HG03521 (cell line): ENCODE data around the gene SDK1.

Source experiments
- ATAC-seq: cut with Tn5 transposase; IDR thresholded peaks from one replicate; pipeline ENCODE4 v1.9.1; 2021; ENCODE audit warnings: mild to moderate bottlenecking, moderate library complexity; ENCODE audit not compliant: unreplicated experiment

SDK1 gene

DNA sequence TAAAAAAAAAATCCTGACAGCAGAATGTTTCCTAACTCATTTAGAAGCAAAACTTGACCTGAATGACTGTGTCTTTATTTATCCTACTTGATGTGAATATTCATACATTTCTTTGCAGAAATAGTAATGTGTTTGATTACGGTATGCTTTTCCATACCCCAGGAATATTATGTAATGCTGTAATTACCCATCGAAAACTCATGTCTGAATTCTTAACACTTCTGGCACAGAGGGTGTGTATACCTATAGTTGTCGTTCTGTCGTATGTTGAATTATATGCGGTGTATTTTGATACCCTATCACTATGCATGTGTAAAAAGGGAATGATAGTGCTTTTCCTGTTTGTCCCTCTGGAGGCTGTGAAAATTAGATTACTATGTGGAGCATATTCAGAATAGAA lies 26.6 kb downstream of the SDK1 start:
- no peak for ATAC-seq

DNA sequence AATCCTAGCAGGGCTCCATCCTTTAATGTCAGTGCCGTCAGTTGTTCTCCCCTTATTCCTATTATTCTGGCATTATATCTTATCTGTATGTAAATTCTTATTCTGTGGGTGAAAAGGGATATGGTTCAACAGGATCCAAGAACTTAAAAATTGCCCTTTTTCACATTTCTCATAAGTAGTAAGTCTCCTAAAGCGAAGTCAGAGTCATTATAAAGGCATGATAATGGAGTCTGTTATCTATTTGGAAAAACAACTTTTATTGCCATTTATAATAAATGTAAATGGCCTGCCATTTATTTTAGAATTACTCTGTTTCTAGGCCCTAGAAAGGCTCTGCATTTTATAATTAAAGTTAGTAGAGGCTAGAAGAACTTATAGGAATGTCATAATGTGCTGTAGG lies 31.3 kb downstream of the SDK1 start:
- no peak for ATAC-seq

DNA sequence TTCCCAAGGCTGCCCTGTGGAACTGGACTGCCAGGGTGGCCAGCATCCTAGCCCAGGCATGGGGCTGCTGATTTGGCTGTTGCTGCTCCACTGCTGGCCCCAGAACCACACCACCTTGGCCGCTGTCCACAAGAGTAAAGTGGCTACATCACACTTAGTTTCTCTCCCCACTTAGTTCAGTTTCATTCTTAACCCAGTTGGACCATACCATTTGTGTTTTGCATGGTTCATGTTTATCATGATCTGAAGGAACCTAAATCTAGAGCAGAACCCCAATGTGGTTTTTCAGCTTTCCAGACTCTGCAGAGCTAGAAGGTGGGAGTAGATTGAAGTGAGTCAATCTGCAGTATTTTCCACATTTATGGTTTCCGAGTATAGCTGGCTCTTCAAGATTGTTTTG lies 32.8 kb downstream of the SDK1 start:
- ATAC-seq = no peak

DNA sequence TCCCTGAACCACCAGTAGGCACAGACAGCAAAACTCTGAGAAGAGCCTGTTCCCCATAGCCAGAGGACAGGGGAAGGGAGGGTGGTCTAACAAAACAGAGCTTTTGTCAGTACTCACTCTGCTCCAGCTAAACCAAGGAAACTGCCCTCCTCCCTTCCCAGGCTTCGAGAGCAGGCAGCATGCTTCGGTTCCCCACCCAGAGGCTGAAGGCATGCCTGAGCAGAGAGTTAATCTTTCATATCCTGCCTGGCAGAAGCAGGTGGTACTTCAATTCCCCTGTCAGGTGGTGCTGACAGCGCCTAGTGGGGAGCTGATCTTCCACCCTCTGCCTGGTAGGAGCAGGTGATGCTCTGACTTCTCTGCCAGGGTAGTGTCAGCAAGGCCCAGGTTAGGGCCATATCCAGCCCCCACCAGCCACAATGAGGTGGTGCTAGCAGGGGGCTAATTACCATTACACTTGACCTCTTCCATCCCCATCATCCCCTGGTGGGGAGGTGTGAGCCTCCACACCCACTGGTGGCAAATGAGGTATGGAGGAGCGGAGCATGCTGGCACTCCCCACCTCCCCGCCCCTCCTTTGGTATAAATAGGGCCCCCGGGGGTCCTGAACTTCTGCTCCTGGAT lies 35.1 kb downstream of the SDK1 start:
- no peak for ATAC-seq

DNA sequence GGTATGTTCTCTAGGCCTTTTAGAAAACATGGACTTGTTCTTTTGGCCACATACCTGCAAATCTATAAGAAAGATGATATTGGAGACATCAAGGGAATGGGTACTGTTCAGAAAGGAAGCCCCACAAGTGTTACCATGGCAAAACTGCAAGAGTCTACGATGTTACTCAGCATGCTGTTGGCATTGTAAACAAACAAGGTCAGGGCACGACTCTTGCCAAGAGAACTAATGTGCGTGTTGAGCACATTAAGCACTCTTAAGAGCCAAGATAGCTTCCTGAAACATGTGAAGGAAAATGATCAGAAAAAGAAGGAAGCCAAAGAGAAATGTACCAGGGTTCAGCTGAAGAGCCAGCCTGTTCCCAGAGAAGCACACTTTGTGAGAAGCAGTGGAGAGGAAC lies 37.1 kb downstream of the SDK1 start:
- ATAC-seq = no peak

DNA sequence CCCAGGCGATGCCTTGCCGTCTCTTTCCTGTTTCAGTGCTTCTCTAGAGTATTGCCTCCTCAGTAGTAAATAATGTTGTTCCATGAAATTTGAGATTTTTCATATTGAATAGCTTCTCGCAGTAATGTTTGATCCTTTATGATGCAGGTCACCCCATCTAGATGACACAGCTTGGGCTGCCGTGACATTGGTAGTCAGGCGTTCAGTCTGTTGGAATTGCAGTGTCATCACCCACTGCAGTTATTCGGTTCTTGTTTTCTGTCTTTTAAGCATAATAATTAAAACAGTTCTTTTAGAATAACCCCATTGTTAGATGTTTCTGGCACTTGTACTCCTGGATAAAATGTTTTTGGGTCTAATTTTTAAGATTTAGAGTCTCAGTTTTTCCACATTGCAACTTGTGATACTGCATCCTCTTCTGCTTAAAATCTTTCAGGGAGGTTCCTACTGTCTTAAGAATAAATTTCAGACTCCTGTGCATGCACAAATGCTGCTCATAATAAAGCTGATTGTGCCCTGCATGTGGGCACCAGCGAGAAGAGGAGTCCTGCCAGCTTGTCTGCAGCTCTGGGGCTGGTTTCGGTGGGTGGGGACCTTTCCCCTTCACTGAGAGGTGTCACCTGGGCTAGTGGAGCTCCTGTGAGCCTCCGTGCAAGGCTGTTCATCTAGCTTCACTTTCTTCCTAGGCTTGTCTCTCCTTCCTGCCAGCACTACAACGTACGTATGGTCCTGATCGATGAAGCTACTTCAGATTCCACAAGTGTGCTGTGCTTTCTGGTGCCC lies 44.8 kb downstream of the SDK1 start:
- no peak for ATAC-seq

DNA sequence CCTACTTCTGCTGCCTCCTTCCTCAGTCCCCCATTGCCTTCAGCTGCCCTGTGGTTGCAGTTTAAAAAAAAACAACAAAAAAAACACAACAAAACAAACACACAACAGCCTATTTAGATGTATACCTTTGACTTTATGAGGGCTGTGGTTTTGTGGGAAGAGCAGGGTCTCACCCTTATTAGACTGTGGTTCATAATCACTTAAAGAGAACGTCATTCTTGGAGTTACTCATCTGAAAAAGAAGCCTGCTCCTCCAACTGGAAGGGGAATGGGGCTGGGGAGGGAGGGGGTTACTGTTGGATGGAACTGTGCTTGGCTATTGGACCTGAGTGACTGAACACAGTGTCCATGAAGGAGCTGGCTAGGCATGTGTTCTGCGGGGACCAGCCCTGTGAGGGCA lies 48.1 kb downstream of the SDK1 start:
- no peak for ATAC-seq

DNA sequence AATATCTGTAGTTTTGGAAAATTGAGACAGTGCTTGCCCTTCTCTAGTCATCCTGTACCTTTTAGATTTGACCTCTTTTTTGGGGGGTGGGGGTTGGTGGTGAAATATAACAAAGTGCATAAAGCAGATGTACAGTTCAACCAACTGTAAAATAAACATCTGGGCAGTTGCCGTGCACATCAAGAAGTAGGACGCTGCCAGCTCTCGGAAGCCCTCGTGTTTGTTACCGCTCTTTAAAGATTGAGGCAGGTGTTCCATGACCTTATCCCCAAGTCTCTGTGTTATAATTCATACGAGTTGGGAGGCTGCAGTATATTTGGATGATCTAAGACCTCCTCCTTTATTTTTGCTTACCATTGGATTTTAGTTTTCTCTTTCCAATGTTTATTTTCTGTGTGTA lies 55.1 kb downstream of the SDK1 start:
- no peak for ATAC-seq

DNA sequence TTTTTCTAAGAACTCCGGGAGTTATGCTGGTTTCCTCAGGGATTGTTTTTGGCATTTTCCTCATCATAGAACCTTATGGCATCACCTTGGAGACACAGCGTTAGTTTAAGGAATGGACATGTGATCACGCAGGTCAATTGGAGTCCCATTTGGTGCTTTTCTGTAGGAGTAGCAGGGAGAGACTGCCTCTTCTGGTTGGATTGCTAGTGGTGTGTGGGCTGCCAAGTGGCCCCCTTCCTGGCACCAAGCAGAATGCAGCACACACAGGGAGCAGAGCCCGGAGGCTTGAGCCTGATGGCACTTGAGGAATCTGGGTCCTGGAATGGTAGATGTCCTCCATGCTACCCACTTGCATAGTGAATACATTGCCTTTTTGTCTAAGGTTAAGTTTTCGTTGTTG lies 57.9 kb downstream of the SDK1 start:
- no peak for ATAC-seq

DNA sequence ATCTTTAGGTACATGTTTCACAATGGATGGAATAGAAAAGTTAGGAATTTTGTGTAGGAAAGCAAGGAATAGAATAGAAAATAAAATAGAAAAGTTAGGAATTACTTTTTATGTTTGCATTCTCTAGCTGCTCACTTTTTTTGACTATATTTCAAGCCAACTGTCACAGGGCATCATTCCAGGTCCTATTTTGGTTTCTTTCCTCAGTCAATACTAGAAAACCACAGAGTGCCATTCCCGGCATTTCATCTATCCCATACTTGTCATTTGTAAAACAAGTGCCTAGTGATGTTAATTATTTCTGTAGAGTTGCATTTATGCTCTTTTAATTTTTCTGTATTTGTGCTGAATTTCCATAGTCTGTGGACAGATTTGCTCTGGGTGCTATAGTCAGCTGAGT lies 66.2 kb downstream of the SDK1 start:
- ATAC-seq = no peak

DNA sequence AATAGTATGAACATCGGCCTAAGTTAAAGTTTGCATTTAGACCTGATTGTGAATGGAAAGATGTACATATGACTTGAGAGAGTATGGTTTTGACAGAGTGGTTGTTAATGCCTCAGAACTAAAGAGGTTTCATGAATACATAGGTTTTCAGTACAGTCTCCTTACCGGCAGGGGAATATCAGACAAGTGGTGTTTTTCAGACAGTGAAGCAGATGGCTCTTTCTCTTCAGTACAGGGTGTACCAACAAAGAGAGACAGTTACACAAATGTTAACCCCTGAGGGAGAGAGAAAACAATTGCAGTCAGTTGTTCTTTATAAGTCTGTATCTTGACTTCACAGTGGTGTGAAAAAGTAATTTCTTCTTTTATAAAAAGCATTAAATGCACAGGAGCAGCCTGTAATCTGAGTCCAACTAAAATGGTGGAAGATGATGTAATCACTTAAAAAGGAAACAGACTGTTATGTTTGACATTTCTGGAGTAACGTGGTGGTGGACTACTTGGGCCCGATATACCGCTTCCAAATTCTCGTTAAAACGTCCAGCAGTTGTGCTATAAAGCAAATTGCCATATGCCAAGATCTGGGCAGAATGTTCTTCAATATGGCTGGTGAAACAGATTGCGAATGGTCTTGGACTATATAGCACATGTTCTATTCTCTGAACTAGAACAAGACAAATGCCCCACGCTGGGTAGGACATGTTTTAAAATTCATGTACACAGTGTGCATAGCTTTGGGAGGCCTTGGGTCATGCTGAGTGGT lies 69.2 kb downstream of the SDK1 start:
- no peak for ATAC-seq

DNA sequence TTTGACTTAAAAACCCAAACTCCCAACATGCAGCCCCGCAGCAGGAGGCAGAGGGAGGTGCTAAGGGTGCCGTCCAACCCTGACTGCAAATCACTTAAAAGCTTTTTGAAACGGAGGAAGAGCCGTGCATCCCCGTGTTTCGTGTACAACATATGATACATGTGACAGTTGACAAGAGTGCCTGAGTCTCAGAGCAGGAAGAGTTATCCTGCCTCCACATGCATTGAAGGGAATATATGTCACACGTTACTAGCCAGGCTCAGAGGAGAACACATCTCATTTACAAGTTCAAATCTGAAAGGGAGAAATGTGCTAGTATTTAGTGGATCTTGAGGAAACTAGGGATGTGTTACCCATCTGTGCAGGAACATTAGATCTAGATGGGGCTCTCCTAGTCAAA lies 69.9 kb downstream of the SDK1 start:
- no peak for ATAC-seq

DNA sequence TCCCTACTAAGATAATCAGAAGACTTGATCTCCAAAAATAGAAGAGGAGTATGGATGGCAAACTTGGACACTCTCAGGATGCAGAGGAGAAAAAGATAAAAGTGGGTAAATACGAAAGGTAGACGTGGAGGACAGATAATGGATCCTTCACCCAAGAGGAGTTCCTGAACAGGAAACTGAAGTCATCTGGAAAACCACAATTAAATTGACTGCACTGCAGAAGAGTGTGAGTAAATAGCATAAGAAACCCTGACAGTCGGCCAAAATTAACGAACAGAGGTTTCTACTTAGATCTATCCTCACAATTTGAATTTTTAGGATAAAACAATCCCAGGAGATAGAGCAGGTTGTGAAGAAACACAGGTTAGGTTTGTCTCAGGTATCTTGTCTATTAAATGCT lies 70.5 kb downstream of the SDK1 start:
- ATAC-seq = no peak

DNA sequence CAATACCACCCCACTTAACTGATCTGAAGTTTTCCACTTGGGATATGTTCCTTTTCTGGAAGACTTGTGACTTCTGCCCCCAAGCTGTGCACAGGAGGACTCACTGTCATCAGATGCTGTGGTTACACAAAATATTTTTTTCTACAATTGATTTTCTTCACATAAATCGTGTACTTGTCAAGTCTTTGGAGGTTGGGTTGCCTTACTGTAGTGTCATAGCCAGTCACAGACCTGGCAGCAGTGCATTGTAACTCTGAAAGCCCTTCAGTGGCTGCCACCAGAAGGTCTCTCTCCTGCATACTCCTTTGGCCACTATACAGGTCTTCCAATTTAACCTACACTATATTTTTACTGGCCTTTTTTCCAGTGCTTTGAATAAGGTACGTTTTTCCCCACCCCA lies 73.2 kb downstream of the SDK1 start:
- no peak for ATAC-seq

DNA sequence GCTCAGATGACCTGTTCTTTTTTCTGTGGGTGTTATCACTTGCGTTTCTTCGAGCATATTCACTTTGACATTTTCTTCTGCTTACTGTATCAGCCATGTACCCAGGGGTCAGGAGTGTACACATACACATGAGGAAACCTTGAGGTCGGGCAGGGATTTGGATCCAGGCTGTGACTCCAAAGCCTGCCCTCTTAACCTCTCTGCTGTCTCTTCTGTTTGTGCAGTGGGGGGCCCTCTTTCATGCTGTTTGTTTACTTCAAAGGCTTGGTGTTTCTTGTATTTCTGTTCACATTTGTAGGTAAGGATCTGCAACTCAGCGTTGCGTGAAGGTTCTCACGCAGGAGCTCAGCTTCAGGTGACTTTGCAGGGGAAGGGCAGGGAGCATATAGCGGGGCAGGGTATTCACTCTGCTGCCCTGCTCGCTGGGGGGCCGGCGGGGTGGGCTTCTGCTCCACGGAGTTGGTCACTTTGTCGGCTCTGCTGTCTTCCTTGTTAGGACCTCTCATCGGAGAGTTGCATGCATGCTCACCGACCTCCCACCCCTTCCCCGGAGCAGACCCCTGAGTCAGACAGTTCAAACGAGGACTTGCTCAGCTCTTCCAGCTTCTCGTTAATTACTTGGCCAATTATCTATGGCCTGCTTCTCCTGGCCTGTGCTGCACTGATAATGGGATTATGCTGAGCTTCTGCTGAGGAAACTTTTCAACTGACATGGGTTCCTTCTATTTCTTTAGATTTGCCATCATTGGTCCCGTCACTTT lies 77.5 kb downstream of the SDK1 start:
- no peak for ATAC-seq

DNA sequence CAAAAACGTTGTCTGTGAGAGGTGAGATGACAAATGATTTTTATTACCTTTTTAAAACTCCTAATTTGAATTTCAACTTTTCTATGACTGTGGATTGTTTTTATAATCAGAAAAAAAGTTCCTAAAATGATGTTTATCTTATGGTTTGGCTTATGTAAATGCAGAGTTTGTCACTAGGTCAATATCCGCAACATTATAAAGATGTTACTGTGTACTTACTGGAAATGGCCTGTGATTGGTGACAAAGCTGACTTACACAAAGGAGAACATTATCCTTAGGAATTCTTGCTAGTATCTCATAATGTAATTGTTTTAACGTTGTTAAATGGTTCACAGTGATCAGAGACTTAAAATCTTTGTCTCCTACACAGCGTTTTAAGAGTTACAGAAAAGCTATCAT lies 79.0 kb downstream of the SDK1 start:
- no peak for ATAC-seq

DNA sequence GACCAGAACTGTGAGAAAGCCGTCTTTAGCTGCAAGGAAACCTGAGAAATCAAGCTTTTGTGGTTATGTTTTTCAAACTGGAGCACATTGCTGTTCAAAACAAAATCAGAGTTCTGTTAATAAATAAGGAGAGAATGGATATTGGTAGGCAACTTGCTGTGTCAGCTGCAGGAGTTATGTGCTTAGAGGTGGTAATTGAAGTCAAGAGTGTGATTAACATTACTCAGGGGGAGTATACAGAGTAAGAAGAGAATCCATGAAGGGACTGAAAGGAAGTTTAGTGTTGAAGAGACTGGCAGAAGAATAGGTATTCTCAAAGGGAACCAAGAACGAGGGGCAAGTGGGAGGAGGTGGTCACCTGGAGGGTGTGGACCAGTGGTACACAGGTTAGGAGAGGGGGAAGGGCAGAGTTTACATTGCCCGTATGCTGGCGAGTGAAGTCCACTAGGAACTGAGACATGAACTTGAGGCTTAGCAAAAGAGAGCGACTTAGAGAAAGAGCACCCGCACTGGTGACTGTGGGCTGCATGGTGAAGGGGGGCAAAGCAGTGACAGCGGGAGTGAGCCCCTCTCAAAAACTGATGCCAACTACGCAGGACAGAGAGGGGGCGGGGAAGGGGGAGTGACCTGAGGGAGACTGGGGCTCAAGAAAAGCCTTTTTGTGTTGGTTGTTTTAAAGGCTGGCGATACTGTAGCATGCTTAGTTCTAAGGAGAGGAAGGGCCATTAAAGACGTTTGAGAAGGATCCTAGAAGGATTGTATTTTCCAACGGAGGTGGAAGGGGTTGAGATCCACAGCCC lies 80.0 kb downstream of the SDK1 start:
- ATAC-seq = no peak

DNA sequence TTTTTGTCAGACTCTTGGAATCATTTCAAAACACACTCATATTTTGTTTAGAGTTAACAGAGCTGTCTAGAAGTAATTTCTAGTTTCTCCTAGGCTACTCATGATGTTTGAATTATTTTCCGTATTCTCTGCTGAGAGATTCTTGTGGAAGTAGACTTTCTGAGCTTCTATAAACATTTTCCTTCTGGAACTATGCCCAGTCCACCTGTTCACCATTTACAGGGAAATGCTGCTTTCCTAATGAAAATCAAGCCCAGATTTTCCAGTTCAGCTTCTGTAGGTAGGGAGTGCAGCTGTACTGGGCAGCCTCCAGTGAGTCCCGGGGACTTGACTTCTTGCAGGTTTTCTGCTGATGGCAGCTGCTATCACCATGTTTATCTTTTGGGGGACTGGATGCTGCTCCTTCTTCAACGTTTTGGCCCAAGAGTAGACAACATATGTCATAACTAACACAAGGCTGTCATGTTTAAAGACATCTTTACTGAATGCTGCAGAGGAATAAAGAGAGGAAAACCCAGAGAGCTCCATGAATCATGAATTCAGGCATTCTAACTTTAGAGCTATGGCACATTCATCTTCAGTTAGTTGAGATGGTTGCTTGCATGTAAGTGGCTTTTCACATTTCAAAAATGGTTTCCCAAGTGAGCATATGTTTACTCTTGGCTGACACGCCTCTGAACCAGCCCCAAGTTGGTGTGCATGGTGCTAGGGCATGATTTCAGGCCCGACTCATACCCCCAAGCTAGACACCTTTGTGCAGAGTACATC lies 85.6 kb downstream of the SDK1 start:
- no peak for ATAC-seq

DNA sequence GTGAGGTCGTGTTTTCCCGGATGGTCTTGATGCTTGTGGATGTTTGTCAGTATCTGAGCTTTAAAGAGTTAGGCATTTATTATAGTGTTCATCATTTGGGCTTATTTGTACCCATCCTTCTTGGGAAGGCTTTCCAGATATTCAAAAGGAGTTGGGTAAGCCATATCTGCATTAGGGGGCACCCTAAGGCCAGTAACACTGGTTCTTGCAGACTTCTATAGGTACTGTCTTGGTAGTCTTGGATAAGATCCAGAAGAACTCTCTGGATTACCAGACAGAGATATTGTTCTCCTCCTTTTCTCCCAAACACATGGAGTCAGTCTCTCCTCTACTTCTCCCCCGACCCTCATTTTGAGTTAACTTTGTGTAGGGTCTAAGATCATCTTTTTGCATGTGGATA lies 92.8 kb downstream of the SDK1 start:
- ATAC-seq = no peak

DNA sequence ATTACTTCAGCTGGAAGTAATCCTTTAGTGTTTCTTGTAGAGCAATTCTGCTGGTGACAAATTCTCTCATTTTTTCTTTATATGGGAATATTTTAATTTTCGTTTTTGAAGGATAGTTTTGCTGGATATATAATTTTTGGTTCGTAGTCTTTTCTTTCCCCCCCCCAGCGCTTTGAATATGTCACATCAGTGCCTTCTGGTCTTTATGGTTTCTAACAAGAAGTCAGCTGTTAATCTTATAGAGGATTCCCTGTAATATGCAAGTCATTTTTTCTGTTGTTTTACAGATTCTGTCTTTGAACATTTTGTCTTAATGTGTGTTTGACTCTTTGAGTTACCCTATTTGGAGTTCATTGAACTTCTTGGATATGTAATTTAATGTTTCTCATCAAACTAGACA lies 96.3 kb downstream of the SDK1 start:
- ATAC-seq = no peak
